Prostate gland (tissue), 2 donors: ENCODE results near the gene EEA1.

Experiments
- CTCF ChIP-seq, 4 experiments: fragments of 200-600 bp in 2 of 4; fragments of 450-650 bp in 2 of 4; sonication (generic) in 2 of 4; IDR thresholded peaks; 1 replicate in 3 of 4; 2 replicates in 1 of 4; pipeline ENCODE4 v1.5.1; 2016 to 2019; ENCODE audit warnings: antibody characterized with exemption in 4 of 4, mild to moderate bottlenecking in 2 of 4, moderate library complexity in 2 of 4
- POLR2A ChIP-seq: fragments of 450-650 bp; IDR thresholded peaks from one replicate; pipeline ENCODE4 v1.6.1; 2016; ENCODE audit warnings: antibody characterized with exemption, mild to moderate bottlenecking

GRCh38 chr12:92912672-92913071, 16.4 kb downstream of the EEA1 start:
- TF ChIP-seq POLR2A (no peak), CTCF (IDR thresholded peaks at IDR 0.05) (no peak)
